GM12878 (cell line): Measurements from ENCODE around the gene TAS2R60. TPM values are rescaled to one million over a fixed set of nuclear protein-coding genes. Genes with fewer than 3 reads are reported as not detected.
"Not testable (repeated sequence)": the region's sequence is repeated elsewhere in the genome, so short reads cannot be mapped to it uniquely, and the experiment has no call there.

Experiments used
- ATAC-seq: fragments of 200-7000 bp; cut with Tn5 transposase; 3 replicates; pipeline ENCODE4 v1.9.1; 2020; ENCODE audit warnings: mild to moderate bottlenecking, moderate library complexity
- BruUV-seq: library from RNA; stranded (reverse); fragments of 400-500 nt; replicated peaks from 2 replicates; lab custom pipeline; 2021; lab: Mats Ljungman, UMichigan
- CTCF ChIA-PET: fragments of 300-600 bp; sonication (Branson Sonifier 250); formaldehyde crosslinking; extraction: SDS; loops from one replicate; lab custom pipeline; 2021; ENCODE audit warnings: inconsistent platforms; lab: Yijun Ruan, JAX
- POLR2A ChIA-PET: fragments of 350-600 bp; formaldehyde crosslinking; extraction: SDS; loops from one replicate; lab custom pipeline; 2021; ENCODE audit warnings: inconsistent platforms; lab: Charles Lee
- RAD21 ChIA-PET: fragments of 300-600 bp; sonication (Branson Sonifier 250); formaldehyde crosslinking; loops from one replicate; lab custom pipeline; 2023; ENCODE audit warnings: antibody characterized with exemption; ENCODE audit not compliant: unreplicated experiment; lab: Charles Lee
- SMC1A ChIA-PET: fragments of 300-600 bp; sonication (Branson Sonifier 250); formaldehyde crosslinking; loops from one replicate; lab custom pipeline; 2023; ENCODE audit not compliant: unreplicated experiment, uncharacterized antibody; lab: Charles Lee
- DNase-seq: peaks from one replicate; pipeline ENCODE4 v3.0.0-alpha.2; 2011; ENCODE audit warnings: low read depth, low spot score
- FAIRE-seq: peaks from 3 replicates; lab custom pipeline; 2011; peaks lifted over from hg19 to GRCh38; lab: Jason Lieb, UNC
- H2AFZ ChIP-seq: 2 replicates; pipeline ENCODE4 v1.6.0; 2011; ENCODE audit warnings: low read depth, low read length, control low read depth; ENCODE audit not compliant: control insufficient read depth
- H3K27ac ChIP-seq: 2 replicates; pipeline ENCODE4 v1.5.1; 2011; ENCODE audit warnings: control low read depth; ENCODE audit not compliant: control insufficient read depth, insufficient read depth
- H3K27me3 ChIP-seq, 2 experiments: replicated peaks in 1 of 2; 2 replicates each; pipeline versions ENCODE4 v1.6.0 to v1.6.1; 2011; ENCODE audit warnings: low read length in 1 of 2; ENCODE audit not compliant: control insufficient read depth in 2 of 2, insufficient read depth in 2 of 2
- H3K36me3 ChIP-seq, 2 experiments: 2 replicates each; pipeline ENCODE4 v1.5.1; 2011; ENCODE audit warnings: low read length in 1 of 2; ENCODE audit not compliant: control insufficient read depth in 2 of 2, insufficient read depth in 2 of 2
- H3K4me1 ChIP-seq: 2 replicates; pipeline ENCODE4 v1.6.1; 2011; ENCODE audit warnings: mild to moderate bottlenecking, low read length, moderate library complexity, mixed read lengths; ENCODE audit not compliant: control insufficient read depth, insufficient read depth
- H3K4me2 ChIP-seq: 2 replicates; pipeline ENCODE4 v1.6.0; 2011; ENCODE audit warnings: control low read depth; ENCODE audit not compliant: control insufficient read depth, insufficient read depth
- H3K4me3 ChIP-seq: fragments of 200-600 bp; sonication (generic); 2 replicates; pipeline ENCODE4 v1.5.1; 2016
- H3K79me2 ChIP-seq: 2 replicates; pipeline ENCODE4 v1.6.0; 2011; ENCODE audit warnings: low read length; ENCODE audit not compliant: control insufficient read depth, insufficient read depth
- H3K9ac ChIP-seq: 2 replicates; pipeline ENCODE4 v1.8.0; 2011; ENCODE audit warnings: low read length, control low read depth, mixed read lengths; ENCODE audit not compliant: control insufficient read depth, insufficient read depth
- H3K9me3 ChIP-seq: replicated peaks from 3 replicates; pipeline ENCODE4 v1.5.1; 2011; ENCODE audit warnings: mild to moderate bottlenecking, low read length; ENCODE audit not compliant: control insufficient read depth, insufficient read depth
- H4K20me1 ChIP-seq: 2 replicates; pipeline ENCODE4 v1.6.0; 2011; ENCODE audit not compliant: control insufficient read depth, insufficient read depth
- POU2F2 ChIP-seq: IDR thresholded peaks from 3 replicates; pipeline ENCODE4 v1.6.1; 2011; ENCODE audit warnings: low read depth, mild to moderate bottlenecking, low read length, borderline replicate concordance
- RELA ChIP-seq: fragments of 450-650 bp; IDR thresholded peaks from 2 replicates; pipeline ENCODE4 v1.8.0; 2014; ENCODE audit warnings: borderline replicate concordance; ENCODE audit not compliant: partially characterized antibody
- SMC3 ChIP-seq: IDR thresholded peaks from 2 replicates; pipeline ENCODE4 v1.6.1; 2011; ENCODE audit warnings: low read length, improper control_type of control experiment, borderline replicate concordance
- WGBS: methylation state at CpG from one replicate; pipeline ENCODE4 v1.1.6; 2016; ENCODE audit warnings: low lambda C conversion rate; ENCODE audit not compliant: insufficient replicate concordance, insufficient coverage; ENCODE audit errors: missing lambda C conversion rate; 5-methylcytosine and 5-hydroxymethylcytosine counted together
- in situ Hi-C: fragments of 300-500 bp; cut with MboI; formaldehyde crosslinking; loops from 9 replicates; pipeline ENCODE4 v1.14.3; 2018; ENCODE audit warnings: mixed read lengths
- intact Hi-C: fragments of 100-400 bp; cut with micrococcal nuclease; formaldehyde crosslinking; loops from one replicate; pipeline ENCODE4 v1.14.2; 2022; ENCODE audit not compliant: unreplicated experiment
- polyA plus RNA-seq, 11 experiments: library from polyadenylated mRNA; depleted of rRNA in 4 of 11; unstranded in 6 of 11; stranded (reverse) in 5 of 11; fragments of >200 nt; fragmentation: Nextera tagmentation in 4 of 11; fragmentation: Illumina TruSeq in 1 of 11; extraction: Ambion mirVana in 4 of 11; extraction: Trizol in 1 of 11; gene quantifications; 1 replicate in 1 of 11; 2 replicates in 10 of 11; pipeline versions ENCODE4 v1.2.1 to v1.2.3, GENCODE V29; 2011 to 2016; ENCODE audit warnings: inconsistent platforms in 2 of 11, missing spikeins in 2 of 11, low read depth in 1 of 11
- total RNA-seq, 4 experiments: library from RNA; depleted of rRNA in 3 of 4; stranded (reverse); fragments of >200 nt in 3 of 4; fragmentation: Illumina TruSeq in 1 of 4; extraction: Trizol in 1 of 4; gene quantifications; 2 replicates each; pipeline versions ENCODE4 v1.2.1 to v1.2.3, GENCODE V29; 2013 to 2021
- TF ChIP-seq, protein P1 (sequence below): fragments of 450-650 bp; conservative IDR thresholded peaks from 2 replicates; pipeline ENCODE4 v1.6.1; 2017; ENCODE audit warnings: mild to moderate bottlenecking, moderate library complexity

TAS2R60 gene
- total and polyA plus RNA-seq, 10 of the 15 experiments (the other 5 are each of a cell fraction or from before 2014, with no cell fraction given) = not detected

DNA sequence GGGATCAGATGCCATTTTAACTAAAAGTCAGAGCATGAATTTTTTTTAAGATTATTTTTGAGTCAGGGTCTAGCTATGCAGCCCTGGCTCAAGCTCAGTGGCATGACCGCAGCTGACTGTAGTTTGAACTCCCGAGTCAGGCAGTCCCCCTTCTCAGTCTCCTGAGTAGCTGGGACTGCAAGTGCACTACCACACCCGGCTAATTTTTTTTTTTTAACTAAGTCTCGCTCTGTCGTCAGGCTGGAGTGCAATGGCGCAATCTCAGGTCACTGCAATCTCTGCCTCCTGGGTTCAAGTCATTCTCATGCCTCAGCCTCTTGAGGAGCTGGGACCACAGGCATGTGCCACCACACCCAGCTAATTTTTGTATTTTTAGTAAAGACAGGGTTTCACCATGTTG, 42.2 kb downstream of the TAS2R60 start:
- H3K36me3 ChIP-seq = no peaks in the 10 kb centered on the region
- H3K9me3 ChIP-seq = no peaks in the 10 kb centered on the region
- in situ Hi-C loops (no loop called here), intact Hi-C loops (no loop called here)
- TF ChIP-seq SMC3 (no peak), RELA (no peak), POU2F2 (no peak)
- TF ChIP-seq, protein P1, sequence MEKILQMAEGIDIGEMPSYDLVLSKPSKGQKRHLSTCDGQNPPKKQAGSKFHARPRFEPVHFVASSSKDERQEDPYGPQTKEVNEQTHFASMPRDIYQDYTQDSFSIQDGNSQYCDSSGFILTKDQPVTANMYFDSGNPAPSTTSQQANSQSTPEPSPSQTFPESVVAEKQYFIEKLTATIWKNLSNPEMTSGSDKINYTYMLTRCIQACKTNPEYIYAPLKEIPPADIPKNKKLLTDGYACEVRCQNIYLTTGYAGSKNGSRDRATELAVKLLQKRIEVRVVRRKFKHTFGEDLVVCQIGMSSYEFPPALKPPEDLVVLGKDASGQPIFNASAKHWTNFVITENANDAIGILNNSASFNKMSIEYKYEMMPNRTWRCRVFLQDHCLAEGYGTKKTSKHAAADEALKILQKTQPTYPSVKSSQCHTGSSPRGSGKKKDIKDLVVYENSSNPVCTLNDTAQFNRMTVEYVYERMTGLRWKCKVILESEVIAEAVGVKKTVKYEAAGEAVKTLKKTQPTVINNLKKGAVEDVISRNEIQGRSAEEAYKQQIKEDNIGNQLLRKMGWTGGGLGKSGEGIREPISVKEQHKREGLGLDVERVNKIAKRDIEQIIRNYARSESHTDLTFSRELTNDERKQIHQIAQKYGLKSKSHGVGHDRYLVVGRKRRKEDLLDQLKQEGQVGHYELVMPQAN = no peak
- ATAC-seq = no peak
- FAIRE-seq = no peak
- H3K27me3 ChIP-seq = no peaks in the 10 kb centered on the region; a peak in 1 of 4 replicates
- H3K9ac ChIP-seq = no peak overlapping the region
- ChIA-PET POLR2A (no interaction called here), CTCF (interaction anchor here (0.6 kb wide), 1 partner anchor 1070 kb away, joined by 5 read pairs; no protein-coding TSS in a partner anchor), SMC1A (no interaction called here), RAD21 (no interaction called here)
- DNase-seq = no peak
- no peak overlapping the region for H3K27ac ChIP-seq
- no peak overlapping the region for H2AFZ ChIP-seq
- no peaks in the 10 kb centered on the region for H3K79me2 ChIP-seq
- H3K4me2 ChIP-seq = no peak overlapping the region
- 53% methylated on average over 6 of the region's 6 CpGs for WGBS
- H3K4me3 ChIP-seq = no peak overlapping the region
- H4K20me1 ChIP-seq = no peaks in the 10 kb centered on the region
- BruUV-seq = no TSS peak
- H3K4me1 ChIP-seq = no peaks in the 10 kb centered on the region

- intact Hi-C loops, H3K9ac ChIP-seq, H3K4me2 ChIP-seq, H3K4me1 ChIP-seq, H3K79me2 ChIP-seq, RAD21 ChIA-PET, H3K27me3 ChIP-seq, H3K9me3 ChIP-seq, H4K20me1 ChIP-seq, ATAC-seq, H3K36me3 ChIP-seq, DNase-seq, in situ Hi-C loops, FAIRE-seq, SMC1A ChIA-PET, CTCF ChIA-PET, H2AFZ ChIP-seq, BruUV-seq, H3K4me3 ChIP-seq, POLR2A ChIA-PET, H3K27ac ChIP-seq: not testable (repeated sequence)
- 43% methylated on average over 3 of the region's 3 CpGs for WGBS
Observed at GRCh38 chr7:143486266-143486665, 43.0 kb downstream of the TAS2R60 start.
